K562 (cell line): ENCODE measurements around the gene TTLL9. TPM values are rescaled to one million over a fixed set of nuclear protein-coding genes. Genes with fewer than 3 reads are reported as not detected.

ENCODE experiments used
- CAMTA2 ChIP-seq: fragments of 250-450 bp; sonication (Bioruptor Pico); conservative IDR thresholded peaks from 2 replicates; pipeline ENCODE4 v1.5.1; 2022
- MTA3 ChIP-seq: fragments of 450-650 bp; formaldehyde crosslinking; IDR thresholded peaks from 2 replicates; pipeline ENCODE4 v1.6.1; 2017; ENCODE audit warnings: mild to moderate bottlenecking, borderline replicate concordance
- MYNN ChIP-seq, 2 experiments: sonication (generic); formaldehyde crosslinking in 1 of 2; IDR thresholded peaks; 2 replicates each; pipeline versions ENCODE4 v1.5.0 to v1.6.1; 2016 to 2020; ENCODE audit warnings: antibody characterized with exemption in 1 of 2, missing genetic modification reagents in 1 of 2
- ZNF274 ChIP-seq: IDR thresholded peaks from 2 replicates; pipeline ENCODE4 v1.6.1; 2011; ENCODE audit warnings: low read depth, mild to moderate bottlenecking, low read length, moderate library complexity, borderline replicate concordance
- ZNF282 ChIP-seq: sonication (generic); formaldehyde crosslinking; IDR thresholded peaks from 2 replicates; pipeline ENCODE4 v1.8.1; 2023; ENCODE audit warnings: missing genetic modification reagents
- polyA plus RNA-seq, 8 experiments: library from polyadenylated mRNA; depleted of rRNA in 4 of 8; stranded (reverse) in 5 of 8; unstranded in 3 of 8; fragments of >200 nt; fragmentation: Nextera tagmentation in 2 of 8; fragmentation: Illumina TruSeq in 1 of 8; extraction: Ambion mirVana in 2 of 8; extraction: Trizol in 1 of 8; gene quantifications; 2 replicates each; pipeline versions ENCODE4 v1.2.1 to v1.2.3, GENCODE V29; 2011 to 2014; ENCODE audit warnings: inconsistent platforms in 1 of 8, missing spikeins in 1 of 8
- total RNA-seq, 7 experiments: library from RNA; depleted of rRNA in 6 of 7; stranded (reverse); fragments of >200 nt in 6 of 7; fragmentation: Illumina TruSeq in 2 of 7; extraction: Trizol in 2 of 7; gene quantifications; 2 replicates each; pipeline versions ENCODE4 v1.2.1 to v1.2.3, GENCODE V29; 2011 to 2021; ENCODE audit warnings: low replicate concordance in 1 of 7
- TF ChIP-seq, protein P1 (sequence below), 2 experiments: IDR thresholded peaks; 2 replicates each; pipeline ENCODE4 v1.6.1; 2011; ENCODE audit warnings: borderline replicate concordance in 1 of 2, control low read depth in 1 of 2, low read depth in 1 of 2, low read length in 1 of 2, mild to moderate bottlenecking in 1 of 2, mixed read lengths in 1 of 2, moderate library complexity in 1 of 2; ENCODE audit not compliant: insufficient read depth in 1 of 2, insufficient read length in 1 of 2, poor library complexity in 1 of 2, severe bottlenecking in 1 of 2; ENCODE audit errors: extremely low read depth in 1 of 2
- TF ChIP-seq, protein P2 (sequence below): sonication (generic); formaldehyde crosslinking; IDR thresholded peaks from 2 replicates; pipeline ENCODE4 v1.8.1; 2023; ENCODE audit warnings: mild to moderate bottlenecking, missing genetic modification reagents

TTLL9 gene
- total and polyA plus RNA-seq, 9 of the 15 experiments (the other 6 are each of a cell fraction or from before 2014, with no cell fraction given) = 0.06 to 0.07 TPM; not detected in 7

DNA sequence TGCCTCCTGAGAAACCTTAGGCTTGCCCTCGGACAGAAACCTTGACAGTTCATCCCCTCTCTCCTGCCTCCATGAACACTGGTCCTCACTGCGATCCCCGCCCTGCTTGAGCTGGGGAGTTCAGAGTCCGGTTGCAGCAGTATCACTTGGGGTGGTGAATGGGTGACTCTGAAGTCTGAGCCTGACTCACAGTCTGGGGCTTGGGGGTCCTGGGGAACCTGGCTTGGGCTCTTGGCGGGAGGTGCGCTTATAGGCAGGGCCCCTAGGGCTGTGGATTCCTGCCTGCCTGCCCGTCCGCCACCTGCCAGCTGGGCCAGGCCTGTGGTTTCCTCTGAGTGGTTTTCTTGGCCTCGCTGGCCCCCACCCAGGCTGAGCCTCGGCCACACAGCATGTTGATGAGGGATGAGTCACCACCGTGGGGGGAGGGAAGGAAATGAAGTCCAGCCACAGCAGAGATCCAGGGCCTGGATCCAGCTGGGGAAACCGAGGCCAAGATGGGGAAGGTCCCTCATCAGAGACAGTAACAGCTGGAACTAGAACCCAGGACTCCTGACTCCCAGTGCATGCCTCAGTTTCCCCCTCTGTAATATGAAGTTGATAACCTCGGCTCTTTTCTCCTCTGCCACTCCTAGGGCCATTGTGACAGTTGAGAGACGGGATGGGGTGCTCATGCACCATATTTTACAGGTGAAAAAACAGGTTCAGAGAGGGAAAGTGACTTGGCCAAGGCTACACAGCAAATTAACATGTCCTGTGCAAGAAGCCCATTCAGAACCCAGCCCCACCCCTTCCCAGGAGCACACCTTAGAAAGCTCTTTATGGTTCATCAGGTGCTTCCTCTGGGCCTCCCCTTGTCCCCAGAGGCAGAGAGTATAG is 34.2 kb upstream of the TTLL9 start (continued):
- TF ChIP-seq CAMTA2 = no peak
- no peak for TF ChIP-seq ZNF274
- TF ChIP-seq, protein P1, sequence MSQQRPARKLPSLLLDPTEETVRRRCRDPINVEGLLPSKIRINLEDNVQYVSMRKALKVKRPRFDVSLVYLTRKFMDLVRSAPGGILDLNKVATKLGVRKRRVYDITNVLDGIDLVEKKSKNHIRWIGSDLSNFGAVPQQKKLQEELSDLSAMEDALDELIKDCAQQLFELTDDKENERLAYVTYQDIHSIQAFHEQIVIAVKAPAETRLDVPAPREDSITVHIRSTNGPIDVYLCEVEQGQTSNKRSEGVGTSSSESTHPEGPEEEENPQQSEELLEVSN (IDR thresholded peaks at IDR 0.05; ENCODE audit: borderline replicate concordance in 1 of 2, extremely low read depth in 1 of 2, insufficient read depth in 1 of 2, insufficient read length in 1 of 2, low read depth in 1 of 2, low read length in 1 of 2, poor library complexity in 1 of 2, severe bottlenecking in 1 of 2) = peak; percentile 18 to 67
- TF ChIP-seq ZNF282 (CRISPR knock-in tag) = no peak
- peak; percentile 72; the same call in 1 of the 2 replicates for TF ChIP-seq MTA3
- TF ChIP-seq MYNN (IDR thresholded peaks at IDR 0.05) = peak; percentile 76
- no peak for TF ChIP-seq MYNN (CRISPR knock-in tag; IDR thresholded peaks at IDR 0.05)
- TF ChIP-seq, protein P2, sequence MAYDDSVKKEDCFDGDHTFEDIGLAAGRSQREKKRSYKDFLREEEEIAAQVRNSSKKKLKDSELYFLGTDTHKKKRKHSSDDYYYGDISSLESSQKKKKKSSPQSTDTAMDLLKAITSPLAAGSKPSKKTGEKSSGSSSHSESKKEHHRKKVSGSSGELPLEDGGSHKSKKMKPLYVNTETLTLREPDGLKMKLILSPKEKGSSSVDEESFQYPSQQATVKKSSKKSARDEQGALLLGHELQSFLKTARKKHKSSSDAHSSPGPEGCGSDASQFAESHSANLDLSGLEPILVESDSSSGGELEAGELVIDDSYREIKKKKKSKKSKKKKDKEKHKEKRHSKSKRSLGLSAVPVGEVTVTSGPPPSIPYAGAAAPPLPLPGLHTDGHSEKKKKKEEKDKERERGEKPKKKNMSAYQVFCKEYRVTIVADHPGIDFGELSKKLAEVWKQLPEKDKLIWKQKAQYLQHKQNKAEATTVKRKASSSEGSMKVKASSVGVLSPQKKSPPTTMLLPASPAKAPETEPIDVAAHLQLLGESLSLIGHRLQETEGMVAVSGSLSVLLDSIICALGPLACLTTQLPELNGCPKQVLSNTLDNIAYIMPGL (CRISPR knock-in tag) = no peak
